Measurements from ENCODE around the gene KATNB1. TPM values are rescaled to one million over a fixed set of nuclear protein-coding genes. Genes with fewer than 3 reads are reported as not detected.
A peak's percentile ranks its signal among the peaks of the same experiment; 100 is the strongest.

Gene KATNB1
- total RNA-seq, 4 donors from 2014 or later: 13.3 to 27.4 (median 18.1) TPM

- DNase-seq: no peak
- Histone ChIP-seq H3K9me3 (no peaks in the 10 kb centered on the region), H3K27ac (no peak overlapping the region), H3K27me3 (no peaks in the 10 kb centered on the region), H3K4me3 (no peak overlapping the region), H3K36me3 (no peaks in the 10 kb centered on the region), H3K4me1 (peaks cover 0 to 23% of the 10 kb centered on the region in 2 donors)
- intact Hi-C loops (cut with DNase I; ENCODE audit: low total_unique reads): no loop called here
- TF ChIP-seq CTCF (IDR thresholded peaks at IDR 0.05) (no peak), POLR2A (IDR thresholded peaks at IDR 0.05) (no peak)
Measured at GRCh38 chr16:57798953-57799599, 63.5 kb downstream of the KATNB1 start.

GRCh38 chr16:57799600-57800199 is 64.1 kb downstream of the KATNB1 start:
- Histone ChIP-seq H3K4me3 (no peak overlapping the region), H3K36me3 (no peaks in the 10 kb centered on the region), H3K4me1 (peaks cover 0 to 23% of the 10 kb centered on the region in 2 donors), H3K27ac (peak overlapping the region in 1 of 2 donors; percentile 91), H3K27me3 (no peaks in the 10 kb centered on the region), H3K9me3 (no peaks in the 10 kb centered on the region)
- TF ChIP-seq CTCF (IDR thresholded peaks at IDR 0.05) (no peak), POLR2A (IDR thresholded peaks at IDR 0.05) (no peak)
- DNase-seq: no peak
- intact Hi-C loops (cut with DNase I; ENCODE audit: low total_unique reads): no loop called here

GRCh38 chr16:57800200-57801097 is 64.9 kb downstream of the KATNB1 start:
- intact Hi-C loops (cut with DNase I; ENCODE audit: low total_unique reads): no loop called here
- Histone ChIP-seq H3K27me3 (no peaks in the 10 kb centered on the region), H3K4me3 (no peak overlapping the region), H3K36me3 (no peaks in the 10 kb centered on the region), H3K9me3 (no peaks in the 10 kb centered on the region), H3K27ac (peak overlapping the region; percentile 12 to 91), H3K4me1 (peaks cover 0 to 23% of the 10 kb centered on the region in 2 donors)
- TF ChIP-seq CTCF (IDR thresholded peaks at IDR 0.05) (no peak), POLR2A (IDR thresholded peaks at IDR 0.05) (no peak)
- DNase-seq: no peak

GRCh38 chr16:57801098-57801808 is 65.7 kb downstream of the KATNB1 start:
- no peak for DNase-seq
- peak overlapping the region; percentile 91 to 93 for H3K27ac ChIP-seq
- intact Hi-C loops (cut with DNase I; ENCODE audit: low total_unique reads): no loop called here

More at GRCh38 chr16:57801098-57801808, 65.7 kb downstream of the KATNB1 start:
- H3K36me3 ChIP-seq: no peaks in the 10 kb centered on the region
- H3K9me3 ChIP-seq: no peaks in the 10 kb centered on the region
- H3K27me3 ChIP-seq: no peaks in the 10 kb centered on the region
- H3K4me3 ChIP-seq: peak overlapping the region; percentile 49 to 66
- H3K4me1 ChIP-seq: peaks cover 0 to 23% of the 10 kb centered on the region in 2 donors
- TF ChIP-seq CTCF (IDR thresholded peaks at IDR 0.05) (no peak), POLR2A (IDR thresholded peaks at IDR 0.05) (no peak)

Measured in uterus (tissue), 4 donors.